GM21576 (cell line): ENCODE results near the gene SYNPO2.
"Not testable (repeated sequence)": the region's sequence is repeated elsewhere in the genome, so short reads cannot be mapped to it uniquely, and the experiment has no call there.

ENCODE experiments used
- ATAC-seq: cut with Tn5 transposase; IDR thresholded peaks from one replicate; pipeline ENCODE4 v1.9.1; 2021; ENCODE audit warnings: mild to moderate bottlenecking, moderate library complexity; ENCODE audit not compliant: unreplicated experiment

Gene SYNPO2

GRCh38 chr4:118995693-118996391 lies 107.2 kb downstream of the SYNPO2 start:
- no peak for ATAC-seq

DNA sequence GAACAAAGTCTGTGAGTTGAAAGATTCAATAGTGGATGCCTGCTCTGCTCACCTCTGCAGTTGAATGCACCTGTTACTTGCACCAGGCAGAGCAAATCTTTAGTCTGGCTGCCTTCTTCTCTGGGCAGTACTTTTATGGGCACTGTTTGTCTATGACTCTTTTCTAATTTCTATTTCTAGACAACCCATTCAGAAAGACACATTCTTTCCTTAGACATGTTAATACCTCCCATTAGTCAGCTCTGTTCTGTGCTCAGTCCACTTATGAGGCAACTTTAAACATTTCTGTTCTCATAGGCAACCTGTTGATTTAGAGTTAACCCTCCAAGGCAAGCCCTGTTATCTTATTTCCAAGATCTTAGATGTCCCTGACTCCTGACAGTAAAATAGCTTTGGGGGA lies 108.9 kb downstream of the SYNPO2 start:
- no peak for ATAC-seq

- ATAC-seq: no peak
Measured at GRCh38 chr4:118999919-119000318, 111.3 kb downstream of the SYNPO2 start.

GRCh38 chr4:119000400-119000799 lies 111.7 kb downstream of the SYNPO2 start:
- ATAC-seq: no peak

- no peak for ATAC-seq
Measured at GRCh38 chr4:119002476-119002875, 113.8 kb downstream of the SYNPO2 start.

GRCh38 chr4:119003001-119003400 lies 114.3 kb downstream of the SYNPO2 start:
- not testable (repeated sequence) for ATAC-seq

DNA sequence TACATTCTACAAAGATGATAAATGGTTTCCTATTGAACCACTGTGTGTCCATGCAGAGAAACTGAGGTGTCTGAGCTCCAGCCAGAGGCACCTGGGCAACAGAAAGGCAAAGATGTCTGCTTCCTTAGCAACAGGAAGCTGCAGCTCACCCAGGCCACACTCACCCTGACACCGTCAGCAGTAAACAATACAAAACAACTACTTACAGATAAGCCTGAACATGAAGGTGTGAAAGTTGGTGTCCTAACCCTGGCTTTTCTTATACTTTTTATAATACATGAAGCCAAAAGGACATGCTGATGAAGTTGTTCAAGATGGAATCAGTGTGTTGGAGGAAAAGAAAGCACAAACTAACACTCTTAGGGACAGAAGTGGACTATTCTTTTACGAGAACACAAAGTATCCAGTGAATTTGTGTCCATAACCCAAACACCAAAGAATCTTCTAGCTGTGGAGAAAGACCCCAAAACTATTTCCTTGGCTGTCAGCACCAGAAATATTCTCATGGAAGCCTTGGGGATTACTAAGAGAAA lies 117.3 kb downstream of the SYNPO2 start:
- no peak for ATAC-seq

DNA sequence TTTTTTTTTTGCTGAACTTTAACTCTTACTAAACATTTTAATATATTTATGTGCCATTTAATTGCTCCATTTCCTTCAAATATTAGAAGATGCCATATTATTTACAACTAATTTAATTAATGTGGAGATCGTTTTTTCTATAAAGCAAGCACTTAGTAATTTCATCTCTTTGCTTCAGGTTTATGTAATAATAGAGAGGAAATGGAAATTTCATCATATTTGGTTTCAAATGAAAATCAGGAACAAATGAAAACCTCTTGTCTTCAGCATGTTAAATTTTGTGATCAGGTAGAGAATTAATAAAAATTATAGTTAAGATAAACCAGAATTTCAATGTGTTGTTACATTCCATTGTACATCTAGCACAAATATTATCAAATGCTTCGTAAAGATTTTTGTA lies 120.1 kb downstream of the SYNPO2 start:
- no peak for ATAC-seq

GRCh38 chr4:119010221-119010620 lies 121.6 kb downstream of the SYNPO2 start:
- ATAC-seq: not testable (repeated sequence)

GRCh38 chr4:119010909-119011606 lies 122.4 kb downstream of the SYNPO2 start:
- no peak for ATAC-seq

DNA sequence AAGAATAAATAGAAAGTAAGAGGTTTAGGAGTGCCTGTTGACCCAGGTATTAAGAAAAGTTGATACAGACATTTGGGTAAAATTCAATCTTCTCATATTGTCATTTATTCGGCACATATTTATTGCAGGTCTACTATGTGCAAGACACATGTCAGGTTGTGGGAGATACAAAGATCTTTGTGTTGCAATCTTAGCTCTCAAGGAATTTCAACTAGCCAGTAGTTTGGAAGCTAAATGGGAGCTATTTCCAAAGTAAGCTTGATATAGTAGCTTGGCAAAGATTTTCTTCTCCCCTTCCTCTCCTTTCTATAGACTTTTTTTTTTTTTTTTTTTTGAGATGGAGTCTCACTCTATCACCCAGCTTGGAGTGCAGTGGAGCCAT lies 122.9 kb downstream of the SYNPO2 start:
- no peak for ATAC-seq

DNA sequence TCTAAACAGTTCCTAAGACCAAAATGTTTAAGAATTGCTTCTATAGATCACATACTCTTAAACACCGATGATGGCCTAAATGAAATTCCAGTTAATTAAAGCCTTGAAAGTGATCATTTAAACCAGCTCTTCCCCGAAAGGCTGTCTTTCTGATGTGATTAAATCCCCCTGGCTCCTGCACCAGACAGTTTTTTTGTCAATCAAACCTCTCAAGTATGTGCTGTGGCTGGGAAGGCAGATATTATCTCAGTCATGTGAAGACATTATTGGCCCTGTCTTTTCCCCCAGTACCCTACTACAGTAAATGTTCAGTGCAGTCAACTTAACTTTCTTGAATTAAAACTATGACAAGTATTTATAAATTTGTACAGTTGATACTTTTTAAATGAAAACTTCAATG lies 126.0 kb downstream of the SYNPO2 start:
- no peak for ATAC-seq

DNA sequence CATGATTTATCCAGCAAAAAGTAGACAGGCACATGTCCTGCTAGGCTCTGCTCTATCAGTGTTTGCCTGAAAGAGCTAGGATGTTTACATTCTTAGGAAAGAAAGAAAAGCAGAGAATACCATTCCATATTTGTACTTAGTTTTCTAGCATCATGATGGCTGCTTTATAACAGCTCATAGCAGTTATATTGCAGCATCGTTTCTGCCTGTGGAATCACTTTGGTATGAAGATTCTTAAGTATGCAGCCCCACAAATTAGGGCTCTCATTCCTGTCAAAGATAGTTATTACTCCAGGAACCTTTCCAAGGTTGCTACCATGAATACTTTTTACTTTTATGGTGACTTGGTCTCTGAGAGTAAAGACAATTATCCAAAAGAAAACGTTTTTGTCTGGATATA lies 128.0 kb downstream of the SYNPO2 start:
- ATAC-seq: no peak

- no peak for ATAC-seq
Measured at GRCh38 chr4:119017636-119018035, 129.0 kb downstream of the SYNPO2 start.

DNA sequence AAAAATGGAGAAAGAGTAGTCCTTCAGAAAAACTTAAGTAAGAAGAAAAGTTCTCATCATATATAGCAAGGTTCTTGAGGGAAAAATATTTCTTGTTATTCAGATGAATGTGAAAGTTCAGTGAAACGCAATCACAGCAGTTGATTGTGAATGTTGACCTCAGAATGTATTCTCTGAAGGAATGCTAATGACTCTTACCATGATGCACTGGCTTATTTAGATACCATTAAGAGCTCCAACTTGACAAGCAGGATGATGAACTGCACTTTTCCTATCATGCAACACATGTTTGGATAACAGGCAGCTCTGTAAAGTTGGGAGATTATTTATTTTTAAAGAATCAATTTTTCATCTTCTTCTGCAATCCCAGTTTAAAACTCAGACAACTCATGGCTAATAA lies 131.5 kb downstream of the SYNPO2 start:
- ATAC-seq: no peak

GRCh38 chr4:119022520-119022919 lies 133.9 kb downstream of the SYNPO2 start:
- ATAC-seq: not testable (repeated sequence)

DNA sequence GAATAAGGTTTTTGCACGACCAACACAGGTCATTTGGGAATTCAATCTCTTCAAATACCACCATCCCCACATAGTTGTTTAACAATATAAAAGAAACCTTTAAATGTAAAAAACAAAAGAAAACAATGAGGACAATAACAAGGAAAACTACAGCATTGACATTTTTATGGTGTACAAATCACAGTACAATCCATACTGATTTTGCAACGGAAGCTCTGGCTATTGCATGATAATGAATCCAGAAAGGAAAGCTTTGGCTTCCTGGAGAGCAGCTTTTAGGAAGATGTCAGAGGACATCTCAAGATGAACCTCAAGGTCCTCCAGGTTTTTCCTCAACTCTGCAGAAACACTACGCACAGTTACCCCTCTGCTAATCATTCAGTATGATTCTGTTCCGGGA lies 135.4 kb downstream of the SYNPO2 start:
- no peak for ATAC-seq

- no peak for ATAC-seq
Measured at GRCh38 chr4:119025420-119025819, 136.8 kb downstream of the SYNPO2 start.

DNA sequence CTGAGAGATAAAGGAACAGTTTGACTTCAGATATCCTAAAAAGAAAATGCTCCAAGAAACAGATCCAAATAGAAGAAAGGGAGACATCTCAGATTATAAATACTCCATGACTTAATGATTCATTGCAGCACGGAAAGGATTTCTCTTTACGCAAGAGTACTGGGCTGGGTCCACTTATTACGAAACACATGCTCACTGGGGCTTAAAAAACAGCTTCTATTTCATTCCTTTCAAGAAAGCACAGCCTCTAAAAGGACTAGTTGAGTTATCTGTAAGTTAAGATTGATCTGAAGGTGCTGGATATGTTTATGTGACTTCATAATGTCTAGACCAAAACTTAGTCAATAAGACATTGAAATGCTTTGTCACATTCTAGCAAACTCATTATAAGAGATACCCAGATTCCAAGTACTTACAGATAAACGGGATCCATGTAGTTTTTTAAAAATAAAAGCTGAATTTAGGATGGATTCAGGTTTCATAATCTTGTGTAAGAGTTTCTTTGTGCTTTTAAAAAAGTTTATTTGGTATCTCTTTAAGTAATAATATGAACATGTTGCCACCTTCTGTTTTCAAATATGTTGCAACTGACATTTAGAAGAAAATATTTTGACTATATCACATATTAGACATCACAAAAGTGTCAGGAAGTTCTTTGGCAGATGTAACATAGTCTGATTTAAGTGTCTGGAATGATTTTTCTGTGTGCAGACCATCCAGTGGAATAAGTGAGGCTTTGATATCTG lies 137.4 kb downstream of the SYNPO2 start:
- ATAC-seq: no peak

DNA sequence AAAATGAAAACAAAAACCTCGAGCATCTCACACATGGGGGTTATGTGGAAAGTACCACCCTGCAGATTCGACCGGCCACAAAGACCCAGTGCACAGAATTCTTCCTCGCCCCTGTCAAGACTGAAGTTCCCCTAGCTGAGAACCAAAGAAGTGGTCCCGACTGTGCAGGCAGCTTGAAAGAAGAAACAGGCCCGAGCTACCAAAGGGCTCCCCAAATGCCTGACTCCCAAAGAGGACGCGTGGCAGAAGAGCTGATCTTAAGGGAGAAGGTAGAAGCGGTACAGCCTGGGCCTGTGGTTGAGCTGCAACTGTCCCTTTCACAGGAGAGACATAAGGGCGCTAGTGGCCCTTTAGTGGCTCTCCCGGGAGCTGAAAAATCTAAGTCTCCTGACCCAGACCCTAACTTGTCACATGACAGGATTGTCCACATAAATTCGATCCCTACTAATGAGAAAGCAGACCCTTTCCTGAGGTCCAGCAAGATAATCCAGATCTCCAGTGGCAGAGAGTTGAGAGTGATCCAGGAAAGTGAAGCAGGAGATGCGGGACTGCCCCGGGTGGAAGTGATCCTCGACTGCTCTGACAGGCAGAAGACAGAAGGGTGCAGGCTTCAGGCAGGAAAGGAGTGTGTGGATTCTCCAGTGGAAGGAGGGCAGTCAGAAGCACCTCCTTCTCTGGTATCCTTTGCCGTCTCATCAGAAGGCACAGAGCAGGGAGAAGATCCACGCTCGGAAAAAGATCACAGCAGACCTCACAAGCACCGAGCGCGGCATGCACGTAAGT lies 138.2 kb downstream of the SYNPO2 start:
- ATAC-seq: no peak

DNA sequence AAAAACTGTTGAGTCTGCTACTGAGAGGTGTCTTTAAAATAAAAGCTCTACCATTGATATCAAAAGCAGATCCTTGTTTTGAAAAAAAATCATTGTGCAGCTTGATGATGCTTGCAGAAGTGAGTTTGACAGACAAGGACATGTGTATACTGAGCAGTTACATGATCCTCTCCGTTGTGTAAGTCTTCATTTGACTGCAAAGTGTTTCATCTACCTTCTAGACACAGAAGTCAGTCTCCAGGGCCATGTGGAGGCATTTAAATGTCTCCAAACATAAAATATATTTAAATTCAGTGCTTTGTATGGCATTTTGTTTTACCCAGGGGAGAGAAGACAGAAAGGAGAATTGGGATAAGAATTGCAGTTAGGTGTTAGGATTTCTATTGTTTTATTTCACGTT lies 139.2 kb downstream of the SYNPO2 start:
- no peak for ATAC-seq
